Activated B cell treated with CpG ODN at 0.5 μM for 24 hours (primary cell): ENCODE data around the gene SPINT4. TPM values are rescaled to one million over a fixed set of nuclear protein-coding genes. Genes with fewer than 3 reads are reported as not detected.
A peak's percentile ranks its signal among the peaks of the same experiment; 100 is the strongest.

Experiments
- ATAC-seq: fragments of 200-7000 bp; cut with Tn5 transposase; one replicate; pipeline ENCODE4 v1.10.0; 2021; ENCODE audit warnings: low read depth, mild to moderate bottlenecking, moderate library complexity
- CTCF ChIA-PET: fragments of 350-600 bp; sonication (Branson Sonifier 250); formaldehyde crosslinking; loops from one replicate; lab custom pipeline; 2021; ENCODE audit warnings: antibody characterized with exemption; lab: Charles Lee
- POLR2A ChIA-PET: fragments of 350-600 bp; sonication (Branson Sonifier 250); formaldehyde crosslinking; loops from one replicate; lab custom pipeline; 2021; ENCODE audit warnings: antibody characterized with exemption; lab: Charles Lee
- DNase-seq: peaks from one replicate; pipeline ENCODE4 v3.0.0; 2022
- H3K27ac Mint-ChIP-seq: one replicate; pipeline ENCODE4 v1.8.0; 2020; ENCODE audit warnings: mixed read lengths
- H3K27me3 Mint-ChIP-seq: one replicate; pipeline ENCODE4 v1.8.0; 2021; ENCODE audit warnings: mixed read lengths
- H3K36me3 Mint-ChIP-seq: one replicate; pipeline ENCODE4 v1.8.0; 2021; ENCODE audit warnings: low read depth, mixed read lengths
- H3K4me1 Mint-ChIP-seq: one replicate; pipeline ENCODE4 v1.8.0; 2021; ENCODE audit warnings: mixed read lengths
- H3K4me3 Mint-ChIP-seq: one replicate; pipeline ENCODE4 v1.8.0; 2020; ENCODE audit warnings: mild to moderate bottlenecking, mixed read lengths
- H3K9me3 Mint-ChIP-seq: one replicate; pipeline ENCODE4 v1.8.0; 2020; ENCODE audit warnings: mixed read lengths
- CTCF ChIP-seq: fragments of 200-600 bp; IDR thresholded peaks from one replicate; pipeline ENCODE4 v1.8.0; 2022; ENCODE audit warnings: antibody characterized with exemption, mild to moderate bottlenecking
- intact Hi-C: fragments of 100-400 bp; cut with micrococcal nuclease; formaldehyde crosslinking; loops from one replicate; pipeline ENCODE4 v1.15.1; 2024
- total RNA-seq: library from RNA; stranded (reverse); gene quantifications from 2 replicates; pipeline ENCODE4 v1.2.3, GENCODE V29; 2022

Gene SPINT4
- total RNA-seq, 1 donor from 2014 or later = not detected

- CTCF ChIA-PET = no interaction called here
- peaks cover 7% of the 10 kb centered on the region for H3K4me1 Mint-ChIP-seq
- H3K27ac Mint-ChIP-seq = no peak overlapping the region
- POLR2A ChIA-PET = no interaction called here
- no peak for DNase-seq
- intact Hi-C loops = no loop called here
- H3K4me3 Mint-ChIP-seq = no peak overlapping the region
- H3K36me3 Mint-ChIP-seq = no peaks in the 10 kb centered on the region
- no peak for ATAC-seq
- H3K27me3 Mint-ChIP-seq = peaks cover 6% of the 10 kb centered on the region
- TF ChIP-seq CTCF = no peak
- H3K9me3 Mint-ChIP-seq = no peaks in the 10 kb centered on the region
Measured at GRCh38 chr20:45765307-45765875, 43.2 kb downstream of the SPINT4 start.

GRCh38 chr20:45765980-45766379, 43.8 kb downstream of the SPINT4 start:
- Mint-ChIP-seq H3K4me1 (peaks cover 9% of the 10 kb centered on the region), H3K27ac (no peak overlapping the region), H3K4me3 (no peak overlapping the region), H3K36me3 (no peaks in the 10 kb centered on the region), H3K27me3 (peaks cover under 1% of the 10 kb centered on the region), H3K9me3 (no peaks in the 10 kb centered on the region)
- TF ChIP-seq CTCF = no peak
- ChIA-PET CTCF (no interaction called here), POLR2A (interaction anchor here (0.5 kb wide), 1 partner anchor 488 kb away, joined by 4 read pairs; no protein-coding TSS in a partner anchor)
- intact Hi-C loops = no loop called here
- DNase-seq = no peak
- ATAC-seq = no peak

GRCh38 chr20:45768479-45768878, 46.3 kb downstream of the SPINT4 start:
- no peak for ATAC-seq
- no peak for TF ChIP-seq CTCF
- ChIA-PET POLR2A (interaction anchor here (0.6 to 0.7 kb wide), 2 partner anchors 231 to 836 kb away, joined by 3 read pairs; no protein-coding TSS in a partner anchor), CTCF (interaction anchor here (0.9 to 1.1 kb wide), 2 partner anchors 395 to 451 kb away, joined by 3 read pairs; no protein-coding TSS in a partner anchor)
- H3K27me3 Mint-ChIP-seq = peaks cover 6% of the 10 kb centered on the region
- no peaks in the 10 kb centered on the region for H3K9me3 Mint-ChIP-seq
- intact Hi-C loops = no loop called here
- no peak overlapping the region for H3K4me3 Mint-ChIP-seq
- no peak for DNase-seq
- H3K4me1 Mint-ChIP-seq = peaks cover 10% of the 10 kb centered on the region
- H3K36me3 Mint-ChIP-seq = no peaks in the 10 kb centered on the region
- no peak overlapping the region for H3K27ac Mint-ChIP-seq

GRCh38 chr20:45771182-45771759, 49.1 kb downstream of the SPINT4 start:
- peak; percentile 65 for DNase-seq
- H3K36me3 Mint-ChIP-seq = no peaks in the 10 kb centered on the region
- no peak overlapping the region for H3K4me3 Mint-ChIP-seq
- peaks cover 16% of the 10 kb centered on the region for H3K27me3 Mint-ChIP-seq
- peaks cover 5% of the 10 kb centered on the region for H3K4me1 Mint-ChIP-seq
- H3K9me3 Mint-ChIP-seq = no peaks in the 10 kb centered on the region
- intact Hi-C loops = loop anchor here (1.0 to 2.0 kb wide), 9 partner anchors 179 to 760 kb away; partner anchors contain the start of genes EPPIN, RBPJL and SYS1
- ATAC-seq = peak; percentile 71
- TF ChIP-seq CTCF = peak; percentile 20
- CTCF ChIA-PET = interaction anchor here (0.7 to 2.9 kb wide), 35 partner anchors 9 to 1554 kb away, joined by 3 to 49 read pairs (median 4); partner anchors contain the start of genes MATN4, PIGT, SYS1 and WFDC10A
- H3K27ac Mint-ChIP-seq = no peak overlapping the region
- POLR2A ChIA-PET = interaction anchor here (0.9 to 1.0 kb wide), 2 partner anchors 335 to 408 kb away, joined by 3 read pairs; partner anchors contain the start of gene SYS1

- CTCF ChIA-PET = interaction anchor here (1.3 to 2.9 kb wide), 2 partner anchors 28 to 449 kb away, joined by 3 to 33 read pairs; no protein-coding TSS in a partner anchor
- DNase-seq = no peak
- H3K4me3 Mint-ChIP-seq = no peak overlapping the region
- peaks cover 16% of the 10 kb centered on the region for H3K27me3 Mint-ChIP-seq
- no peaks in the 10 kb centered on the region for H3K9me3 Mint-ChIP-seq
- no peaks in the 10 kb centered on the region for H3K36me3 Mint-ChIP-seq
- H3K4me1 Mint-ChIP-seq = peaks cover 4% of the 10 kb centered on the region
- no peak for TF ChIP-seq CTCF
- intact Hi-C loops = no loop called here
- H3K27ac Mint-ChIP-seq = no peak overlapping the region
- POLR2A ChIA-PET = no interaction called here
- no peak for ATAC-seq
Measured at GRCh38 chr20:45772693-45773092, 50.5 kb downstream of the SPINT4 start.
